ENCODE data around the gene MSMB. TPM values are rescaled to one million over a fixed set of nuclear protein-coding genes. Genes with fewer than 3 reads are reported as not detected.
"Not testable (repeated sequence)": the region's sequence is repeated elsewhere in the genome, so short reads cannot be mapped to it uniquely, and the experiment has no call there.

MSMB gene
- total RNA-seq, 1 experiment from 2014 or later: 2.4 TPM

DNA sequence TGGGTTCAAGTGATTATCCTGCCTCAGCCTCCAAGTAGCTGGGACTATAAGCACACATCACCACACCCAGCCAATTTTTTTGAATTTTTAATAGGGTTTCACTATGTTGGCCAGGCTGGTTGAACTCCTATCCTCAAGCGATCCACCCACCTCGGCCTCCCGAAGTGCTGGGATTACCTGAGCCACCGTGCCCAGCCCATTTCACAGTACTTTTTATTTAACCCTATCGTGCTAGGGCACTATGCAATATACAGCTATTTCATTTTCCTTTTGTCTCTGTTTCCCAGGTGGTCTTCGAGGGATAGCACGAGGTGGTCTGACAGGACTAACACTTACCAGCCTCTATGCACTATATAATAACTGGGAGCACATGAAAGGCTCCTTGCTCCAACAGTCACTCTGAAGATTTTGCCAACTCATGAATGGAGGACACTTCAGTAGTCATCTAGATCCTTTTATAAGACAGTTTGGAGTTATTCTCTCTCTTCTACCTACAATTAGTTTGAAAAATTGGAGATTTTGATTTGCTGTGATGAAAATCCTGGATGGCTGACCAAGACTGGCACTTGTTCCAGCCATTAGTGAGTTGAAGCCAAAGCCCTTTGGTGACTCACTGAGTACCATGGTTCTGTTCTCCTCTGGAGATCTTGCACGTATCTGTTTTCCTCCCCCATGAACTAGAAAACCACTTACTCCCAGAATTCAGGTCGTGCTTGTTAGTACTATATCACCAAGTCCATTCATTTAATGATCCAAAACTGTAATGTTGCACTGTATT, 43.0 kb downstream of the MSMB start:
- H3K4me1 Mint-ChIP-seq (ENCODE audit: low read depth, unreplicated experiment): peaks cover 20% of the 10 kb centered on the region
- TF ChIP-seq, protein P1, sequence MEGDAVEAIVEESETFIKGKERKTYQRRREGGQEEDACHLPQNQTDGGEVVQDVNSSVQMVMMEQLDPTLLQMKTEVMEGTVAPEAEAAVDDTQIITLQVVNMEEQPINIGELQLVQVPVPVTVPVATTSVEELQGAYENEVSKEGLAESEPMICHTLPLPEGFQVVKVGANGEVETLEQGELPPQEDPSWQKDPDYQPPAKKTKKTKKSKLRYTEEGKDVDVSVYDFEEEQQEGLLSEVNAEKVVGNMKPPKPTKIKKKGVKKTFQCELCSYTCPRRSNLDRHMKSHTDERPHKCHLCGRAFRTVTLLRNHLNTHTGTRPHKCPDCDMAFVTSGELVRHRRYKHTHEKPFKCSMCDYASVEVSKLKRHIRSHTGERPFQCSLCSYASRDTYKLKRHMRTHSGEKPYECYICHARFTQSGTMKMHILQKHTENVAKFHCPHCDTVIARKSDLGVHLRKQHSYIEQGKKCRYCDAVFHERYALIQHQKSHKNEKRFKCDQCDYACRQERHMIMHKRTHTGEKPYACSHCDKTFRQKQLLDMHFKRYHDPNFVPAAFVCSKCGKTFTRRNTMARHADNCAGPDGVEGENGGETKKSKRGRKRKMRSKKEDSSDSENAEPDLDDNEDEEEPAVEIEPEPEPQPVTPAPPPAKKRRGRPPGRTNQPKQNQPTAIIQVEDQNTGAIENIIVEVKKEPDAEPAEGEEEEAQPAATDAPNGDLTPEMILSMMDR (IDR thresholded peaks at IDR 0.05; ENCODE audit: unreplicated experiment): no peak
- TSS peak; percentile 62 for BruUV-seq (replicated peaks)
- H3K27ac Mint-ChIP-seq (ENCODE audit: unreplicated experiment): no peak overlapping the region
- H3K4me3 Mint-ChIP-seq (ENCODE audit: low read depth, unreplicated experiment): no peak overlapping the region
- no peaks in the 10 kb centered on the region for H3K9me3 Mint-ChIP-seq (ENCODE audit: low read depth, unreplicated experiment)
- peaks cover 66% of the 10 kb centered on the region for H3K36me3 Mint-ChIP-seq (ENCODE audit: insufficient read depth, unreplicated experiment)
- intact Hi-C loops (cut with micrococcal nuclease; ENCODE audit: unreplicated experiment): no loop called here
- DNase-seq: no peak
- H3K27me3 Mint-ChIP-seq (ENCODE audit: unreplicated experiment): no peaks in the 10 kb centered on the region
- CTCF ChIA-PET: no interaction called here

DNA sequence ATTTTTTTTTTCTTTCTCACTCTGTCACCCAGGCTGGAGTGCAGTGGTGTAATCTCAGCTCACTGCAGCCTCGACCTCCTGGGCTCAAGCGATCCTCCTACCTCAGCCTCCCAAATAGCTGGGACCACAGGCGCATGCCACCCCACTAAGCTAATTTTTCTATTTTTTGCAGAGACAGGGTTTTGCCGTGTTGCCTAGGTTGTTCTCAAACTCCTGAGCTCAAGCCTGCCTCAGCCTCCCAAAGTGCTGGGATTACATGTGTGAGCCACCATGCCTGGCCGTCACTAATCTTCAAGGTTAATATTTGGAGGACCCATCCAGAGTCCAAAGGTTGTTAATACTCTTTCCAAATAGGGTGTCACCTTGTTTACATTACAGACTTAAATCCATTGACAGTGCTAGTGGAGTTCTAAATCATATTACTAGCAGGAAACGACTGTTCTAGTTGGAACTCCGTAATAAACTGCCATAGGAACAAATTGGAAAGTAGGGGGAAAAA, 43.8 kb downstream of the MSMB start:
- H3K4me3 Mint-ChIP-seq (ENCODE audit: low read depth, unreplicated experiment); H3K9me3 Mint-ChIP-seq (ENCODE audit: low read depth, unreplicated experiment); intact Hi-C loops (cut with micrococcal nuclease; ENCODE audit: unreplicated experiment); H3K27me3 Mint-ChIP-seq (ENCODE audit: unreplicated experiment); CTCF ChIA-PET; BruUV-seq (replicated peaks); DNase-seq; H3K27ac Mint-ChIP-seq (ENCODE audit: unreplicated experiment): not testable (repeated sequence)
- H3K36me3 Mint-ChIP-seq (ENCODE audit: insufficient read depth, unreplicated experiment): peaks cover 62% of the 10 kb centered on the region
- peaks cover 20% of the 10 kb centered on the region for H3K4me1 Mint-ChIP-seq (ENCODE audit: low read depth, unreplicated experiment)

DNA sequence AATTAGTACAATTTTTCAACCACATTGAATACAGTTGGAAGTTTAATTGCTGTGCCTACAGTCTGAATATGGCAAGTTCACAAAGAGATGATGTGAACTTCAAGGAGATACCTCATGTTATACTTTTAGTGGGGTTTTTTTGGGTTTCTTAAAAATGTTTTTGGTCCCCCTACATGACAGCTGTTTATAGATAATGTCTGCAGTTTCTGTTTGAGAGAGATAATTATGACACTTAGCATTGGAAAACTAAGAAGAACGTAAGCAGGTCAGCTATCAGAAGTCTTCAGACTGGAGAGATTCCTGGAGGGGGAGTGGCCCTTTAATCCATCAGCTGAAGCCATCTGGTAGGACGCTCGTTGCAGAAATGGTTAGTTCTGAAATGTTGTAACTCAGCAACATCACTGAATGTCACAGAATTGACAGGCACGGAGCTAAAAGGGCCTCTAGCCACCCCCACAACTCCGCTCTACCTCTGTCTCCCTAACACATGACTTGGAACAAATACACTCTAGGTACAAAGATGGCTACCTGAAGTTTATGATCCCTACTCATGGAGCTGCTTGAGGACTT, 44.8 kb downstream of the MSMB start:
- intact Hi-C loops (cut with micrococcal nuclease; ENCODE audit: unreplicated experiment): no loop called here
- no peaks in the 10 kb centered on the region for H3K9me3 Mint-ChIP-seq (ENCODE audit: low read depth, unreplicated experiment)
- no peak for DNase-seq
- H3K4me1 Mint-ChIP-seq (ENCODE audit: low read depth, unreplicated experiment): peaks cover 15% of the 10 kb centered on the region
- CTCF ChIA-PET: no interaction called here
- no peaks in the 10 kb centered on the region for H3K27me3 Mint-ChIP-seq (ENCODE audit: unreplicated experiment)
- TF ChIP-seq, protein P1 (IDR thresholded peaks at IDR 0.05; ENCODE audit: unreplicated experiment): no peak
- no peak overlapping the region for H3K4me3 Mint-ChIP-seq (ENCODE audit: low read depth, unreplicated experiment)
- BruUV-seq (replicated peaks): no TSS peak
- peaks cover 63% of the 10 kb centered on the region for H3K36me3 Mint-ChIP-seq (ENCODE audit: insufficient read depth, unreplicated experiment)
- no peak overlapping the region for H3K27ac Mint-ChIP-seq (ENCODE audit: unreplicated experiment)

DNA sequence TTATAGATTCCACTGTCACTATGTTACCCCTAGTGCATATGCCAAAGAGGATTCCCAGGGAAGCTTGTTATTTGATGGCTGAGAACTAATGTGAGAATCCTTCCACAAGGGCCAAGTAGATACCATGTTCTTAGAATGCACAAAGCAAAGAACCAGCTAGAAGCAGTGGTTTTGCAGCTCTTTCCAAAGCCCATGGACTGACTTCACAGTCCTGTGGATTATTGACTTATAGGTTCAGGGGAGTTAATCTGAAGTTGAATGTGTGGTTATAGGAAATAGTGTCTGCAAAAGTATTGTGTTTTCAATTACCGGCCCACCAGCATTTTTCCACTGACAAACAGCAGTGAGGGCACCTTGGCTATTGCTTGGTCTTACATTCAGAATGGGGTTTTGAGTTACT, 45.5 kb downstream of the MSMB start:
- Mint-ChIP-seq H3K9me3 (ENCODE audit: low read depth, unreplicated experiment) (no peaks in the 10 kb centered on the region), H3K36me3 (ENCODE audit: insufficient read depth, unreplicated experiment) (peaks cover 55% of the 10 kb centered on the region), H3K27ac (ENCODE audit: unreplicated experiment) (no peak overlapping the region), H3K4me3 (ENCODE audit: low read depth, unreplicated experiment) (no peak overlapping the region), H3K27me3 (ENCODE audit: unreplicated experiment) (no peaks in the 10 kb centered on the region), H3K4me1 (ENCODE audit: low read depth, unreplicated experiment) (peaks cover 11% of the 10 kb centered on the region)
- no peak for DNase-seq
- CTCF ChIA-PET: no interaction called here
- TF ChIP-seq, protein P1 (IDR thresholded peaks at IDR 0.05; ENCODE audit: unreplicated experiment): no peak
- BruUV-seq (replicated peaks): no TSS peak
- intact Hi-C loops (cut with micrococcal nuclease; ENCODE audit: unreplicated experiment): no loop called here

DNA sequence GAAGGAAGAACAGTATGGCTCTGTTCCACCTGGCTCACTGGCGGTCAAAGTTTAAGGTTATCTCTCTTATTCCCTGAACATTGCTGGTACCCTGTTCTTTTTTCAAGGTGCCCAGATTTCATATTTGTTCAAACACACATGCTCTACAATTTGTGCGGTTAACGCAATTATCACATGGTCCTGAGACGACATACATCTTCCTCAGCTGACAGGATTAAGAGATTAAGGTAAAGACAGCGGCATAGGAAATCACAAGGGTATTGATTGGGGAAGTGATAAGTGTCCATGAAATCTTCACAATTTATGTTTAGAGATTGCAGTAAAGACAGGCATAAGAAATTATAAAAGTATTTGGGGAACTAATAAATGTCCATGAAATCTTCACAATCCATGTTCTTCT, 46.1 kb downstream of the MSMB start:
- H3K9me3 Mint-ChIP-seq (ENCODE audit: low read depth, unreplicated experiment); H3K27ac Mint-ChIP-seq (ENCODE audit: unreplicated experiment); H3K4me3 Mint-ChIP-seq (ENCODE audit: low read depth, unreplicated experiment); DNase-seq; H3K27me3 Mint-ChIP-seq (ENCODE audit: unreplicated experiment); CTCF ChIA-PET; intact Hi-C loops (cut with micrococcal nuclease; ENCODE audit: unreplicated experiment); BruUV-seq (replicated peaks): not testable (repeated sequence)
- Mint-ChIP-seq H3K36me3 (ENCODE audit: insufficient read depth, unreplicated experiment) (peaks cover 50% of the 10 kb centered on the region), H3K4me1 (ENCODE audit: low read depth, unreplicated experiment) (peaks cover 11% of the 10 kb centered on the region)

All from Calu3 (cell line).